GM12878 (cell line): Measurements from ENCODE around the gene LIN52. TPM values are rescaled to one million over a fixed set of nuclear protein-coding genes. Genes with fewer than 3 reads are reported as not detected.

Experiments used
- ATAC-seq: fragments of 200-7000 bp; cut with Tn5 transposase; 3 replicates; pipeline ENCODE4 v1.9.1; 2020; ENCODE audit warnings: mild to moderate bottlenecking, moderate library complexity
- BruUV-seq: library from RNA; stranded (reverse); fragments of 400-500 nt; replicated peaks from 2 replicates; lab custom pipeline; 2021; lab: Mats Ljungman, UMichigan
- CTCF ChIA-PET: fragments of 300-600 bp; sonication (Branson Sonifier 250); formaldehyde crosslinking; extraction: SDS; loops from one replicate; lab custom pipeline; 2021; ENCODE audit warnings: inconsistent platforms; lab: Yijun Ruan, JAX
- POLR2A ChIA-PET: fragments of 350-600 bp; formaldehyde crosslinking; extraction: SDS; loops from one replicate; lab custom pipeline; 2021; ENCODE audit warnings: inconsistent platforms; lab: Charles Lee
- RAD21 ChIA-PET: fragments of 300-600 bp; sonication (Branson Sonifier 250); formaldehyde crosslinking; loops from one replicate; lab custom pipeline; 2023; ENCODE audit warnings: antibody characterized with exemption; ENCODE audit not compliant: unreplicated experiment; lab: Charles Lee
- SMC1A ChIA-PET: fragments of 300-600 bp; sonication (Branson Sonifier 250); formaldehyde crosslinking; loops from one replicate; lab custom pipeline; 2023; ENCODE audit not compliant: unreplicated experiment, uncharacterized antibody; lab: Charles Lee
- DNase-seq: peaks from one replicate; pipeline ENCODE4 v3.0.0-alpha.2; 2011; ENCODE audit warnings: low read depth, low spot score
- FAIRE-seq: peaks from 3 replicates; lab custom pipeline; 2011; peaks lifted over from hg19 to GRCh38; lab: Jason Lieb, UNC
- H2AFZ ChIP-seq: 2 replicates; pipeline ENCODE4 v1.6.0; 2011; ENCODE audit warnings: low read depth, low read length, control low read depth; ENCODE audit not compliant: control insufficient read depth
- H3K27ac ChIP-seq: 2 replicates; pipeline ENCODE4 v1.5.1; 2011; ENCODE audit warnings: control low read depth; ENCODE audit not compliant: control insufficient read depth, insufficient read depth
- H3K27me3 ChIP-seq, 2 experiments: replicated peaks in 1 of 2; 2 replicates each; pipeline versions ENCODE4 v1.6.0 to v1.6.1; 2011; ENCODE audit warnings: low read length in 1 of 2; ENCODE audit not compliant: control insufficient read depth in 2 of 2, insufficient read depth in 2 of 2
- H3K36me3 ChIP-seq, 2 experiments: 2 replicates each; pipeline ENCODE4 v1.5.1; 2011; ENCODE audit warnings: low read length in 1 of 2; ENCODE audit not compliant: control insufficient read depth in 2 of 2, insufficient read depth in 2 of 2
- H3K4me1 ChIP-seq: 2 replicates; pipeline ENCODE4 v1.6.1; 2011; ENCODE audit warnings: mild to moderate bottlenecking, low read length, moderate library complexity, mixed read lengths; ENCODE audit not compliant: control insufficient read depth, insufficient read depth
- H3K4me2 ChIP-seq: 2 replicates; pipeline ENCODE4 v1.6.0; 2011; ENCODE audit warnings: control low read depth; ENCODE audit not compliant: control insufficient read depth, insufficient read depth
- H3K4me3 ChIP-seq: fragments of 200-600 bp; sonication (generic); 2 replicates; pipeline ENCODE4 v1.5.1; 2016
- H3K79me2 ChIP-seq: 2 replicates; pipeline ENCODE4 v1.6.0; 2011; ENCODE audit warnings: low read length; ENCODE audit not compliant: control insufficient read depth, insufficient read depth
- H3K9ac ChIP-seq: 2 replicates; pipeline ENCODE4 v1.8.0; 2011; ENCODE audit warnings: low read length, control low read depth, mixed read lengths; ENCODE audit not compliant: control insufficient read depth, insufficient read depth
- H3K9me3 ChIP-seq: replicated peaks from 3 replicates; pipeline ENCODE4 v1.5.1; 2011; ENCODE audit warnings: mild to moderate bottlenecking, low read length; ENCODE audit not compliant: control insufficient read depth, insufficient read depth
- H4K20me1 ChIP-seq: 2 replicates; pipeline ENCODE4 v1.6.0; 2011; ENCODE audit not compliant: control insufficient read depth, insufficient read depth
- CHD1 ChIP-seq: IDR thresholded peaks from 2 replicates; pipeline ENCODE4 v1.6.1; 2012; ENCODE audit warnings: low read depth, low read length, improper control_type of control experiment
- ESRRA ChIP-seq: IDR thresholded peaks from 2 replicates; pipeline ENCODE4 v1.6.1; 2012; ENCODE audit warnings: mild to moderate bottlenecking, low read length, improper control_type of control experiment
- ETV6 ChIP-seq, 2 experiments: fragments of 450-650 bp in 1 of 2; IDR thresholded peaks in 1 of 2; conservative IDR thresholded peaks in 1 of 2; 2 replicates each; pipeline ENCODE4 v1.6.1; 2014; ENCODE audit warnings: antibody characterized with exemption in 1 of 2, borderline replicate concordance in 1 of 2, low read depth in 1 of 2, mild to moderate bottlenecking in 1 of 2, moderate library complexity in 1 of 2
- FOS ChIP-seq: IDR thresholded peaks from 3 replicates; pipeline ENCODE4 v1.6.1; 2011; ENCODE audit warnings: borderline replicate concordance; ENCODE audit not compliant: insufficient read length; ENCODE audit errors: extremely low read depth
- KAT2A ChIP-seq: conservative IDR thresholded peaks from 2 replicates; pipeline ENCODE4 v1.6.1; 2011; ENCODE audit warnings: low read depth, low read length; ENCODE audit not compliant: control insufficient read depth
- MYB ChIP-seq: fragments of 150-350 bp; IDR thresholded peaks from 2 replicates; pipeline ENCODE4 v1.6.1; 2014; ENCODE audit warnings: mild to moderate bottlenecking, low read depth, low read length, borderline replicate concordance
- SPI1 ChIP-seq: IDR thresholded peaks from 2 replicates; pipeline ENCODE4 v1.6.1; 2011; ENCODE audit warnings: low read depth, mild to moderate bottlenecking, low read length, moderate library complexity, borderline replicate concordance; ENCODE audit not compliant: insufficient read depth
- SREBF2 ChIP-seq: IDR thresholded peaks from 2 replicates; pipeline ENCODE4 v1.6.1; 2012; ENCODE audit warnings: mild to moderate bottlenecking, low read length
- WGBS: methylation state at CpG from one replicate; pipeline ENCODE4 v1.1.6; 2016; ENCODE audit warnings: low lambda C conversion rate; ENCODE audit not compliant: insufficient replicate concordance, insufficient coverage; ENCODE audit errors: missing lambda C conversion rate; 5-methylcytosine and 5-hydroxymethylcytosine counted together
- in situ Hi-C: fragments of 300-500 bp; cut with MboI; formaldehyde crosslinking; loops from 9 replicates; pipeline ENCODE4 v1.14.3; 2018; ENCODE audit warnings: mixed read lengths
- intact Hi-C: fragments of 100-400 bp; cut with micrococcal nuclease; formaldehyde crosslinking; loops from one replicate; pipeline ENCODE4 v1.14.2; 2022; ENCODE audit not compliant: unreplicated experiment
- polyA plus RNA-seq, 11 experiments: library from polyadenylated mRNA; depleted of rRNA in 4 of 11; unstranded in 6 of 11; stranded (reverse) in 5 of 11; fragments of >200 nt; fragmentation: Nextera tagmentation in 4 of 11; fragmentation: Illumina TruSeq in 1 of 11; extraction: Ambion mirVana in 4 of 11; extraction: Trizol in 1 of 11; gene quantifications; 1 replicate in 1 of 11; 2 replicates in 10 of 11; pipeline versions ENCODE4 v1.2.1 to v1.2.3, GENCODE V29; 2011 to 2016; ENCODE audit warnings: inconsistent platforms in 2 of 11, missing spikeins in 2 of 11, low read depth in 1 of 11
- total RNA-seq, 4 experiments: library from RNA; depleted of rRNA in 3 of 4; stranded (reverse); fragments of >200 nt in 3 of 4; fragmentation: Illumina TruSeq in 1 of 4; extraction: Trizol in 1 of 4; gene quantifications; 2 replicates each; pipeline versions ENCODE4 v1.2.1 to v1.2.3, GENCODE V29; 2013 to 2021

LIN52 gene
- total and polyA plus RNA-seq, 10 of the 15 experiments (the other 5 are each of a cell fraction or from before 2014, with no cell fraction given), result 13.3 to 30.9 (median 19.9) TPM

- Histone ChIP-seq H3K9ac (no peak overlapping the region), H3K27me3 (no peaks in the 10 kb centered on the region; a peak in 1 of 4 replicates), H3K4me3 (no peak overlapping the region), H3K36me3 (no peaks in the 10 kb centered on the region), H3K79me2 (no peaks in the 10 kb centered on the region), H3K27ac (no peak overlapping the region), H3K9me3 (no peaks in the 10 kb centered on the region), H4K20me1 (no peaks in the 10 kb centered on the region), H3K4me2 (no peak overlapping the region), H2AFZ (no peak overlapping the region), H3K4me1 (no peaks in the 10 kb centered on the region)
- ChIA-PET CTCF (interaction anchor here (0.5 to 1.3 kb wide), 2 partner anchors 37 to 486 kb away, joined by 3 to 5 read pairs; no protein-coding TSS in a partner anchor), POLR2A (no interaction called here), RAD21 (no interaction called here), SMC1A (interaction anchor here (1.2 kb wide), 1 partner anchor 40 kb away, joined by 3 read pairs; no protein-coding TSS in a partner anchor)
- FAIRE-seq (no peak), ATAC-seq (no peak), DNase-seq (no peak)
- no peak for TF ChIP-seq MYB
- TF ChIP-seq ETV6 (conservative IDR thresholded peaks at IDR 0.05 in 1 of 2, IDR thresholded peaks at IDR 0.05 in 1 of 2; ENCODE audit: borderline replicate concordance in 1 of 2, low read depth in 1 of 2), result no peak
- no peak for TF ChIP-seq KAT2A
- TF ChIP-seq SPI1, result no peak
- no peak for TF ChIP-seq ESRRA
- TF ChIP-seq FOS, result no peak
- TF ChIP-seq CHD1, result no peak
- TF ChIP-seq SREBF2, result no peak
- BruUV-seq, result no TSS peak
- WGBS, result 60% methylated on average over 17 of the region's 21 CpGs
- intact Hi-C loops, result no loop called here
- in situ Hi-C loops, result no loop called here
Observed at GRCh38 chr14:74213907-74214803, 129.4 kb downstream of the LIN52 start.
